Keratinocyte (primary cell): ENCODE data around the gene NR3C2. TPM values are rescaled to one million over a fixed set of nuclear protein-coding genes. Genes with fewer than 3 reads are reported as not detected.

Experiments used
- DNase-seq: peaks from one replicate; pipeline ENCODE4 v3.0.0-alpha.2; 2011; ENCODE audit warnings: low read depth, missing footprints, low spot score
- FAIRE-seq: peaks from 2 replicates; lab custom pipeline; 2011; peaks lifted over from hg19 to GRCh38; lab: Jason Lieb, UNC
- H2AFZ ChIP-seq: 2 replicates; pipeline ENCODE4 v1.6.0; 2012; ENCODE audit warnings: low read length, control low read depth, inconsistent platforms; ENCODE audit not compliant: control insufficient read depth
- H3K27ac ChIP-seq: 2 replicates; pipeline ENCODE4 v1.5.1; 2011; ENCODE audit warnings: low read length; ENCODE audit not compliant: control insufficient read depth, insufficient read depth
- H3K27me3 ChIP-seq: 3 replicates; pipeline ENCODE4 v1.6.0; 2011; ENCODE audit warnings: low read length; ENCODE audit not compliant: control insufficient read depth, insufficient read depth; ENCODE audit errors: extremely low read depth
- H3K36me3 ChIP-seq, 2 experiments: 2 replicates in 1 of 2; 3 replicates in 1 of 2; pipeline ENCODE4 v1.5.1; 2011; ENCODE audit warnings: low read length in 2 of 2, mild to moderate bottlenecking in 1 of 2; ENCODE audit not compliant: control insufficient read depth in 2 of 2, insufficient read depth in 2 of 2; ENCODE audit errors: extremely low read depth in 1 of 2
- H3K4me1 ChIP-seq: 3 replicates; pipeline ENCODE4 v1.5.1; 2011; ENCODE audit warnings: low read length; ENCODE audit not compliant: control insufficient read depth, insufficient read depth; ENCODE audit errors: extremely low read depth
- H3K4me2 ChIP-seq: 3 replicates; pipeline ENCODE4 v1.6.0; 2011; ENCODE audit warnings: low read depth, low read length; ENCODE audit not compliant: control insufficient read depth, insufficient read depth; ENCODE audit errors: extremely low read depth
- H3K4me3 ChIP-seq, 3 experiments: fragments of 200-600 bp in 1 of 3; sonication (generic) in 1 of 3; 2 replicates in 2 of 3; 3 replicates in 1 of 3; pipeline ENCODE4 v1.5.1; 2011 to 2016; ENCODE audit warnings: low read length in 3 of 3, mild to moderate bottlenecking in 3 of 3, control low read depth in 2 of 3, inconsistent platforms in 1 of 3, low read depth in 1 of 3, mixed read lengths in 1 of 3, mixed run types in 1 of 3, moderate library complexity in 1 of 3; ENCODE audit not compliant: control insufficient read depth in 2 of 3, insufficient read depth in 2 of 3; ENCODE audit errors: extremely low read depth in 1 of 3
- H3K79me2 ChIP-seq: 2 replicates; pipeline ENCODE4 v1.6.0; 2012; ENCODE audit warnings: low read length; ENCODE audit not compliant: control insufficient read depth, insufficient read depth
- H3K9ac ChIP-seq: 3 replicates; pipeline ENCODE4 v1.6.0; 2011; ENCODE audit warnings: low read length; ENCODE audit not compliant: control insufficient read depth, insufficient read depth; ENCODE audit errors: extremely low read depth
- H3K9me1 ChIP-seq: 3 replicates; pipeline ENCODE4 v1.6.0; 2011; ENCODE audit warnings: low read length; ENCODE audit not compliant: control insufficient read depth, insufficient read depth; ENCODE audit errors: extremely low read depth
- H3K9me3 ChIP-seq: 2 replicates; pipeline ENCODE4 v1.5.1; 2012; ENCODE audit warnings: low read depth, low read length; ENCODE audit not compliant: control insufficient read depth
- H4K20me1 ChIP-seq: 3 replicates; pipeline ENCODE4 v1.6.0; 2011; ENCODE audit warnings: low read length; ENCODE audit not compliant: control insufficient read depth, insufficient read depth; ENCODE audit errors: extremely low read depth
- EZH2 ChIP-seq: IDR thresholded peaks from one replicate; pipeline ENCODE4 v1.6.1; 2012; ENCODE audit warnings: inconsistent platforms, mild to moderate bottlenecking, low read length, moderate library complexity
- dilution Hi-C: fragments of 300-500 bp; cut with MboI; formaldehyde crosslinking; loops from one replicate; pipeline ENCODE4 v1.7.0; 2020; ENCODE audit warnings: low sequenced_read_pairs; ENCODE audit not compliant: extremely low pct_ligation_motif_present
- polyA plus RNA-seq, 5 experiments: library from polyadenylated mRNA; depleted of rRNA in 3 of 5; stranded (reverse) in 3 of 5; stranded (forward) in 1 of 5; unstranded in 1 of 5; fragments of >200 nt; gene quantifications; 1 replicate in 1 of 5; 2 replicates in 3 of 5; 3 replicates in 1 of 5; pipeline versions ENCODE4 v1.2.1 to v1.2.3, GENCODE V29; 2011 to 2012; ENCODE audit warnings: missing spikeins in 2 of 5, low read depth in 1 of 5, low replicate concordance in 1 of 5
- TF ChIP-seq, protein P1 (sequence below), 3 experiments: IDR thresholded peaks in 1 of 3; conservative IDR thresholded peaks in 1 of 3; optimal IDR thresholded peaks in 1 of 3; 2 replicates in 2 of 3; 3 replicates in 1 of 3; pipeline versions ENCODE3 to v1.5.1; 2011; ENCODE audit warnings: low read length in 3 of 3, mild to moderate bottlenecking in 3 of 3, moderate library complexity in 2 of 3, control low read depth in 1 of 3, inconsistent platforms in 1 of 3; ENCODE audit not compliant: insufficient read depth in 2 of 3; ENCODE audit errors: extremely low read depth in 1 of 3

The NR3C2 gene
- polyA plus RNA-seq, 1 donor (not counting 4 experiments of a cell fraction or from before 2014, with no cell fraction given), result 1.5 TPM

DNA sequence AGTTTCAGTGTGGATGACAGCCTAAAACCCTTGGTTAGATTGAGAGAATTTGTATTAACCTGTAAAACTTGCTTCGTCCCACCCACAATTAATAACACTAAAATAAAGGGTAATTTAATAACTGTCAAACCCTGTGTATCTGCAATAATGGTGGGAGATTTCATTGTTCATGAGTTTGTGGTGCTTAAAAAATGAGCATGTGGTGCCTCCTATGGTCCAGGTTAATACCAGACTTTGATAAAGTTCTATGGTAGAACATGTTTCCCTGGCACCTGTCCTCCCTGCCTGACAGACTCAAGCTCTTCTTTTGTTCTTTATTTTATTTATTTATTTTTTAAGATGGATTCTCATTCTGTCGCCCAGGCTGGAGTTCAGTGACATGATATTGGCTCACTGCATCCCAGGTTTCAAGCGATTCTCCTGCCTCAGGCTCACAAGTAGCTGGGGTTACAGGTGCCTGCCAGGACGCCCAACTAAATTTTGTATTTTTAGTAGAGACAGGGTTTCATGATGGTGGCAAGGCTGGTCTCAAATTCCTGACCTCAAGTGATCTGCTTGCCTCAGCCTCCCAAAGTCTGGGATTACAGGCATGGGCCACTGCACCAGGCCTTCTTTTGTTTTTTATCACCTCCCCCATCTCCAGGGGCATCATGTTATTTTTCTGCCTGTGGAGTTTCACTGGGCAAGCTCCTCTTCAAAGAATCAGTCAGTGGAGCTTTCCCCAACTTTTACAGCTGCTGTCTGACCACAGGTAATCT, 289.2 kb downstream of the NR3C2 start:
- H3K4me1 ChIP-seq, result no peaks in the 10 kb centered on the region
- no peak overlapping the region for H3K4me3 ChIP-seq
- no peak for TF ChIP-seq EZH2
- TF ChIP-seq, protein P1, sequence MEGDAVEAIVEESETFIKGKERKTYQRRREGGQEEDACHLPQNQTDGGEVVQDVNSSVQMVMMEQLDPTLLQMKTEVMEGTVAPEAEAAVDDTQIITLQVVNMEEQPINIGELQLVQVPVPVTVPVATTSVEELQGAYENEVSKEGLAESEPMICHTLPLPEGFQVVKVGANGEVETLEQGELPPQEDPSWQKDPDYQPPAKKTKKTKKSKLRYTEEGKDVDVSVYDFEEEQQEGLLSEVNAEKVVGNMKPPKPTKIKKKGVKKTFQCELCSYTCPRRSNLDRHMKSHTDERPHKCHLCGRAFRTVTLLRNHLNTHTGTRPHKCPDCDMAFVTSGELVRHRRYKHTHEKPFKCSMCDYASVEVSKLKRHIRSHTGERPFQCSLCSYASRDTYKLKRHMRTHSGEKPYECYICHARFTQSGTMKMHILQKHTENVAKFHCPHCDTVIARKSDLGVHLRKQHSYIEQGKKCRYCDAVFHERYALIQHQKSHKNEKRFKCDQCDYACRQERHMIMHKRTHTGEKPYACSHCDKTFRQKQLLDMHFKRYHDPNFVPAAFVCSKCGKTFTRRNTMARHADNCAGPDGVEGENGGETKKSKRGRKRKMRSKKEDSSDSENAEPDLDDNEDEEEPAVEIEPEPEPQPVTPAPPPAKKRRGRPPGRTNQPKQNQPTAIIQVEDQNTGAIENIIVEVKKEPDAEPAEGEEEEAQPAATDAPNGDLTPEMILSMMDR (optimal IDR thresholded peaks at IDR 0.05 in 1 of 3, IDR thresholded peaks at IDR 0.05 in 1 of 3, conservative IDR thresholded peaks at IDR 0.05 in 1 of 3; ENCODE audit: extremely low read depth in 1 of 3, insufficient read depth in 2 of 3, low read length in 3 of 3), result no peak
- no peaks in the 10 kb centered on the region for H3K36me3 ChIP-seq
- DNase-seq (no peak), FAIRE-seq (no peak)
- H2AFZ ChIP-seq, result no peak overlapping the region
- H3K9me3 ChIP-seq, result no peaks in the 10 kb centered on the region
- H3K9ac ChIP-seq, result no peak overlapping the region
- no peaks in the 10 kb centered on the region for H3K79me2 ChIP-seq
- H3K4me2 ChIP-seq, result no peak overlapping the region
- H4K20me1 ChIP-seq, result no peaks in the 10 kb centered on the region
- H3K9me1 ChIP-seq, result no peaks in the 10 kb centered on the region
- dilution Hi-C loops, result no loop called here
- no peak overlapping the region for H3K27ac ChIP-seq
- H3K27me3 ChIP-seq, result no peaks in the 10 kb centered on the region

DNA sequence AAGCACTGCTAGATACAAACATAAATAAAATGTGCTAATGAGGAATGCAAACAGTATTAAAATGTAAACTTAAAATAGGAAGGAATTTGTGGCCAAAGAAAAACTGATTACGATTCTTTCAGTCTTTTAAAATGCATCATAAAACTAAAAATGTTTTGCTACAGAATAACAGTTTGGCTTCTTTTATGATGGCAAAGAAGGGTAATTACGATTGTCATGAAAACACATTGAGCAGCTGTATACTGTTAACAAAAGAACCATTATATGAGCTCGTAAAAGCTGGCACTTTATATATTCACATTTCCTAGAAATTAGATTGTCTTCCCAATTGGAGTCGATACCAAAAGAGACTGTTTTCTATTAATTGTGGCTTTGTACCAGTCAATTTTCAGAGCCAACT, 290.4 kb downstream of the NR3C2 start:
- FAIRE-seq, result no peak
- Histone ChIP-seq H3K4me3 (no peak overlapping the region), H3K36me3 (no peaks in the 10 kb centered on the region), H3K27me3 (no peaks in the 10 kb centered on the region), H2AFZ (no peak overlapping the region), H3K79me2 (no peaks in the 10 kb centered on the region), H3K9ac (no peak overlapping the region), H3K9me1 (no peaks in the 10 kb centered on the region), H3K9me3 (no peaks in the 10 kb centered on the region), H4K20me1 (no peaks in the 10 kb centered on the region), H3K27ac (no peak overlapping the region), H3K4me2 (no peak overlapping the region), H3K4me1 (no peaks in the 10 kb centered on the region)
- dilution Hi-C loops, result no loop called here
- no peak for DNase-seq
- TF ChIP-seq EZH2, result no peak
- TF ChIP-seq, protein P1 (optimal IDR thresholded peaks at IDR 0.05 in 1 of 3, IDR thresholded peaks at IDR 0.05 in 1 of 3, conservative IDR thresholded peaks at IDR 0.05 in 1 of 3; ENCODE audit: extremely low read depth in 1 of 3, insufficient read depth in 2 of 3, low read length in 3 of 3), result no peak
